ENCODE data around the gene BZW1.

BZW1 gene

DNA sequence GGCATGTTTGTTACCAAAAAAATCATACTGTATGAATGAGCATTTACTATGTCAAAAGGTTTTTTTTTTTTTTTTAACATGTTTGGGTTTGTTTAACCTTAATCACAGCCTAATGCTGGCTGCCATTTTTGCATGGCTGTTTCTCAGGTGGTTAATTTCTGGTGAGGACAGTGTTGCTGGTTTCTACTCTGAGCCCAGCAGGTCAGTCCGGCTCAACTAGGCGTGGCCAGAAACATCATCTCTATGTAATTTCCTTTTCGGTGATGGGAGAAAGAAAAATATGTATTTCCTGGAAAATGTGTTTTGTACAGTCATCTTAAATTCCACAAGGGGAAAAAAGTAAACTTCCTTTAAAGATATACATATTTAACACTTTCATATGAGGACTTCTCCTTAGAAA, 24.9 kb upstream of the BZW1 start:
- no peak overlapping the region for H3K27ac ChIP-seq (replicated peaks)
- no peak for DNase-seq (ENCODE audit: low read depth in 1 of 2, low spot score in 1 of 2)
- TF ChIP-seq SPI1 (IDR thresholded peaks at IDR 0.05; ENCODE audit: borderline replicate concordance, low read depth) (no peak), GABPA (IDR thresholded peaks at IDR 0.05; ENCODE audit: low read depth) (no peak), POLR2AphosphoS5 (IDR thresholded peaks at IDR 0.05; ENCODE audit: low read depth) (no peak)
- TF ChIP-seq, protein P1, sequence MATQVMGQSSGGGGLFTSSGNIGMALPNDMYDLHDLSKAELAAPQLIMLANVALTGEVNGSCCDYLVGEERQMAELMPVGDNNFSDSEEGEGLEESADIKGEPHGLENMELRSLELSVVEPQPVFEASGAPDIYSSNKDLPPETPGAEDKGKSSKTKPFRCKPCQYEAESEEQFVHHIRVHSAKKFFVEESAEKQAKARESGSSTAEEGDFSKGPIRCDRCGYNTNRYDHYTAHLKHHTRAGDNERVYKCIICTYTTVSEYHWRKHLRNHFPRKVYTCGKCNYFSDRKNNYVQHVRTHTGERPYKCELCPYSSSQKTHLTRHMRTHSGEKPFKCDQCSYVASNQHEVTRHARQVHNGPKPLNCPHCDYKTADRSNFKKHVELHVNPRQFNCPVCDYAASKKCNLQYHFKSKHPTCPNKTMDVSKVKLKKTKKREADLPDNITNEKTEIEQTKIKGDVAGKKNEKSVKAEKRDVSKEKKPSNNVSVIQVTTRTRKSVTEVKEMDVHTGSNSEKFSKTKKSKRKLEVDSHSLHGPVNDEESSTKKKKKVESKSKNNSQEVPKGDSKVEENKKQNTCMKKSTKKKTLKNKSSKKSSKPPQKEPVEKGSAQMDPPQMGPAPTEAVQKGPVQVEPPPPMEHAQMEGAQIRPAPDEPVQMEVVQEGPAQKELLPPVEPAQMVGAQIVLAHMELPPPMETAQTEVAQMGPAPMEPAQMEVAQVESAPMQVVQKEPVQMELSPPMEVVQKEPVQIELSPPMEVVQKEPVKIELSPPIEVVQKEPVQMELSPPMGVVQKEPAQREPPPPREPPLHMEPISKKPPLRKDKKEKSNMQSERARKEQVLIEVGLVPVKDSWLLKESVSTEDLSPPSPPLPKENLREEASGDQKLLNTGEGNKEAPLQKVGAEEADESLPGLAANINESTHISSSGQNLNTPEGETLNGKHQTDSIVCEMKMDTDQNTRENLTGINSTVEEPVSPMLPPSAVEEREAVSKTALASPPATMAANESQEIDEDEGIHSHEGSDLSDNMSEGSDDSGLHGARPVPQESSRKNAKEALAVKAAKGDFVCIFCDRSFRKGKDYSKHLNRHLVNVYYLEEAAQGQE (IDR thresholded peaks at IDR 0.05; ENCODE audit: insufficient replicate concordance, low read depth): no peak
- TF ChIP-seq, protein P2, sequence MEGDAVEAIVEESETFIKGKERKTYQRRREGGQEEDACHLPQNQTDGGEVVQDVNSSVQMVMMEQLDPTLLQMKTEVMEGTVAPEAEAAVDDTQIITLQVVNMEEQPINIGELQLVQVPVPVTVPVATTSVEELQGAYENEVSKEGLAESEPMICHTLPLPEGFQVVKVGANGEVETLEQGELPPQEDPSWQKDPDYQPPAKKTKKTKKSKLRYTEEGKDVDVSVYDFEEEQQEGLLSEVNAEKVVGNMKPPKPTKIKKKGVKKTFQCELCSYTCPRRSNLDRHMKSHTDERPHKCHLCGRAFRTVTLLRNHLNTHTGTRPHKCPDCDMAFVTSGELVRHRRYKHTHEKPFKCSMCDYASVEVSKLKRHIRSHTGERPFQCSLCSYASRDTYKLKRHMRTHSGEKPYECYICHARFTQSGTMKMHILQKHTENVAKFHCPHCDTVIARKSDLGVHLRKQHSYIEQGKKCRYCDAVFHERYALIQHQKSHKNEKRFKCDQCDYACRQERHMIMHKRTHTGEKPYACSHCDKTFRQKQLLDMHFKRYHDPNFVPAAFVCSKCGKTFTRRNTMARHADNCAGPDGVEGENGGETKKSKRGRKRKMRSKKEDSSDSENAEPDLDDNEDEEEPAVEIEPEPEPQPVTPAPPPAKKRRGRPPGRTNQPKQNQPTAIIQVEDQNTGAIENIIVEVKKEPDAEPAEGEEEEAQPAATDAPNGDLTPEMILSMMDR (IDR thresholded peaks at IDR 0.05; ENCODE audit: insufficient read depth, low read length): no peak
- H3K4me3 ChIP-seq (replicated peaks; ENCODE audit: insufficient read depth, low read length): no peak overlapping the region
- H3K27me3 ChIP-seq (ENCODE audit: insufficient read depth, poor library complexity, severe bottlenecking): no peaks in the 10 kb centered on the region

DNA sequence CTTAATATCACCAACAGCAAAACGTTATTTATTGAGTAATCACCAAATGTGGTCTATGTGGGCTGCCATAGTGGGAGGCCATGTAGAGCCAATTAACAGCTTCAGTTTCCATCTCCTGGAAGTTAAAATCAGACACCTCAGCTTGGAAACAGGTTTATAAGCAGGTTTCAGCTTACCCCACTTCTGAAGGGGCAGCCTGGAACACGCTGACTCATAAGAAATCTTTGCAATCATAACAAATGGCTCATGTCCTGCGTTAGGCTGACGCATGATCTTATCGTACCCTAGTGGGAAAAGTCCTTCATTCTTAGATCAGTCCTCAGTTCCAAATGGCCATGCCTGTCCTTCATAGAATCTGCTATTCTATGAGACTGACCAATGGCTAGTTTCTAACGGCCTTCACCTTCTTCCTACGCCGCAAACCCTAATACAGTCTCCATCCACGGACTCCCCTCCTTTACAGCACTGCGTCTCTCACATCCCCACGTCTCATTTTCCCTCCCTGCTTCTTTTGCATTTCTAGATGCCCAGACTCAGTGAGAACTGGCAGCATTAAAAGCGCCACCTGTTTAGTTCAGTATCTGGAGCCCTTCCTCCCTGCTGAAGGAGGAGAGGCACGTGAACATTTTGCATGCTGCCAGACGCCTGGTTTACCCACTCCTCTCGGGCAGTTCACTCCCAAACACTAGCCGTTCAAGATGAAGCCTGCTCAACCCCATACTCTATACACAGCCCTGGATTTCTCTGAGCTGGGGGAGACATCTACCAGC, 24.2 kb upstream of the BZW1 start:
- Histone ChIP-seq H3K4me3 (replicated peaks; ENCODE audit: insufficient read depth, low read length) (no peak overlapping the region), H3K27ac (replicated peaks) (no peak overlapping the region), H3K27me3 (ENCODE audit: insufficient read depth, poor library complexity, severe bottlenecking) (no peaks in the 10 kb centered on the region)
- DNase-seq (ENCODE audit: low read depth in 1 of 2, low spot score in 1 of 2): peak in 1 of 2 experiments; percentile 26
- TF ChIP-seq SPI1 (IDR thresholded peaks at IDR 0.05; ENCODE audit: borderline replicate concordance, low read depth) (no peak), POLR2AphosphoS5 (IDR thresholded peaks at IDR 0.05; ENCODE audit: low read depth) (no peak), GABPA (IDR thresholded peaks at IDR 0.05; ENCODE audit: low read depth) (no peak)
- TF ChIP-seq, protein P1 (IDR thresholded peaks at IDR 0.05; ENCODE audit: insufficient replicate concordance, low read depth): no peak
- TF ChIP-seq, protein P2 (IDR thresholded peaks at IDR 0.05; ENCODE audit: insufficient read depth, low read length): no peak

DNA sequence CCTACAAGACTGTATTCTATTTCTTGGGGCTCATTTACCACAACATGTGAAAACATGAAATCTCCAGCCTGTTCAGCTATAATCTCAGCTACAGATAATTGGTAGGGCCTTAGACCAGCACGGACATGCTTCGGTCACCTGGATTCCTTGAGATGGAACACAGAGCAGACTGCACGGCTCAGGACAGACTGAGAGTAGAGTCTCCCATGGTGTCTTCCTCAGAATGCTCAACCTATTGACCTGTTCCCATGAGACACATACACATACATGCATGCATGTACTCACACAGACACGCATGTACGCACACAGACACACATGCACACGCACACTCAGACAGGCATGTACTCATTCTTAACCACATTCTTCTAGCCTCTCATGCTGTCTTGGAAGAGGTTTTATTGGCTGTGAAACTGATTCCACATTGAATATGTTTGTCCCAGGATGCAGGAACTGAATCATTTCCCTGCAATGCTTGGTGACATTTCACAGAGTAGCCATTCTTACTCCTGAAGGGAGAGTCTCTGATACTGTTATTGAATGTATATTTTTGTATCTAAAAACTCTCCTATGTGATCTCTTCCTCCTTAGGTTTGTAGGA, 23.5 kb upstream of the BZW1 start:
- no peak overlapping the region for H3K27ac ChIP-seq (replicated peaks)

More for the DNA sequence above, 23.5 kb upstream of the BZW1 start:
- no peak for DNase-seq (ENCODE audit: low read depth in 1 of 2, low spot score in 1 of 2)
- Histone ChIP-seq H3K4me3 (replicated peaks; ENCODE audit: insufficient read depth, low read length) (no peak overlapping the region), H3K27me3 (ENCODE audit: insufficient read depth, poor library complexity, severe bottlenecking) (no peaks in the 10 kb centered on the region)
- TF ChIP-seq, protein P1 (IDR thresholded peaks at IDR 0.05; ENCODE audit: insufficient replicate concordance, low read depth): no peak
- TF ChIP-seq GABPA (IDR thresholded peaks at IDR 0.05; ENCODE audit: low read depth) (no peak), POLR2AphosphoS5 (IDR thresholded peaks at IDR 0.05; ENCODE audit: low read depth) (no peak), SPI1 (IDR thresholded peaks at IDR 0.05; ENCODE audit: borderline replicate concordance, low read depth) (no peak)
- TF ChIP-seq, protein P2 (IDR thresholded peaks at IDR 0.05; ENCODE audit: insufficient read depth, low read length): no peak

Measured in HL-60 (cell line).